B cell (primary cell): Measurements from ENCODE around the gene CD151. TPM values are rescaled to one million over a fixed set of nuclear protein-coding genes. Genes with fewer than 3 reads are reported as not detected.

Experiments
- ATAC-seq: fragments of 200-7000 bp; cut with Tn5 transposase; one replicate; pipeline ENCODE4 v1.10.0; 2021; ENCODE audit warnings: low read depth, mild to moderate bottlenecking, moderate number of reproducible peaks, moderate library complexity
- CTCF ChIA-PET: fragments of 350-600 bp; sonication (Branson Sonifier 250); formaldehyde crosslinking; loops from one replicate; lab custom pipeline; 2021; ENCODE audit warnings: antibody characterized with exemption, inconsistent platforms; lab: Charles Lee
- POLR2A ChIA-PET: fragments of 350-600 bp; sonication (Branson Sonifier 250); formaldehyde crosslinking; loops from one replicate; lab custom pipeline; 2021; ENCODE audit warnings: antibody characterized with exemption; lab: Charles Lee
- DNase-seq: peaks from one replicate; pipeline ENCODE4 v3.0.0; 2013
- H2AFZ ChIP-seq: 2 replicates; pipeline ENCODE4 v1.6.1; 2012; ENCODE audit warnings: mild to moderate bottlenecking, low read depth, low read length; ENCODE audit not compliant: insufficient read depth, poor library complexity, severe bottlenecking
- H3K27ac ChIP-seq, 2 donors: 1 replicate in 1 of 2; 2 replicates in 1 of 2; pipeline ENCODE4 v1.5.1; 2012 to 2013; ENCODE audit warnings: low read length in 2 of 2, mild to moderate bottlenecking in 2 of 2, moderate library complexity in 1 of 2
- H3K27me3 ChIP-seq, 4 experiments: fragments of 200-600 bp in 1 of 4; sonication (generic) in 1 of 4; replicated peaks in 1 of 4; 1 replicate in 2 of 4; 2 replicates in 2 of 4; pipeline versions ENCODE4 v1.6.1 to v1.7.0; 2013 to 2016; ENCODE audit warnings: low read length in 3 of 4, mild to moderate bottlenecking in 2 of 4, mixed read lengths in 1 of 4, moderate library complexity in 1 of 4; ENCODE audit not compliant: insufficient read depth in 4 of 4, control insufficient read depth in 3 of 4; ENCODE audit errors: control extremely low read depth in 1 of 4
- H3K36me3 ChIP-seq, 2 experiments: replicated peaks in 1 of 2; 1 replicate in 1 of 2; 2 replicates in 1 of 2; pipeline versions ENCODE4 v1.6.1 to v1.7.1; 2013; ENCODE audit warnings: low read length in 1 of 2; ENCODE audit not compliant: insufficient read depth in 2 of 2, control insufficient read depth in 1 of 2; ENCODE audit errors: control extremely low read depth in 1 of 2, extremely low read depth in 1 of 2
- H3K4me1 ChIP-seq, 2 donors: fragments of 200-600 bp in 1 of 2; sonication (generic) in 1 of 2; 1 replicate in 1 of 2; 2 replicates in 1 of 2; pipeline versions ENCODE4 v1.5.1 to v1.6.1; 2013 to 2017; ENCODE audit warnings: low read length in 2 of 2; ENCODE audit not compliant: control insufficient read depth in 2 of 2, insufficient read depth in 2 of 2
- H3K4me2 ChIP-seq: replicated peaks from 2 replicates; pipeline ENCODE3; 2012; ENCODE audit warnings: mild to moderate bottlenecking, low read depth, low read length; ENCODE audit not compliant: poor library complexity, severe bottlenecking
- H3K4me3 ChIP-seq, 5 experiments: fragments of 200-600 bp in 1 of 5; sonication (generic) in 1 of 5; 1 replicate in 3 of 5; 2 replicates in 2 of 5; pipeline versions ENCODE4 v1.5.1 to v1.7.0; 2011 to 2016; ENCODE audit warnings: low read length in 4 of 5, mild to moderate bottlenecking in 4 of 5, low read depth in 2 of 5, control low read depth in 1 of 5, moderate library complexity in 1 of 5; ENCODE audit not compliant: insufficient read depth in 1 of 5; ENCODE audit errors: control extremely low read depth in 1 of 5, extremely low read depth in 1 of 5
- H3K79me2 ChIP-seq: fragments of 200-600 bp; sonication (generic); one replicate; pipeline ENCODE4 v1.6.0; 2016; ENCODE audit warnings: low read length; ENCODE audit not compliant: control insufficient read depth, insufficient read depth
- H3K9ac ChIP-seq: fragments of 200-600 bp; sonication (generic); 2 replicates; pipeline ENCODE4 v1.6.1; 2017; ENCODE audit warnings: mild to moderate bottlenecking, low read length, moderate library complexity
- H3K9me3 ChIP-seq, 3 donors: one replicate each; pipeline versions ENCODE4 v1.6.1 to v1.7.1; 2013; ENCODE audit warnings: low read length in 2 of 3; ENCODE audit not compliant: control insufficient read depth in 2 of 3, insufficient read depth in 1 of 3; ENCODE audit errors: control extremely low read depth in 1 of 3
- H4K20me1 ChIP-seq: 2 replicates; pipeline ENCODE4 v1.6.0; 2012; ENCODE audit warnings: mild to moderate bottlenecking, low read length; ENCODE audit not compliant: insufficient read depth, control insufficient read depth, poor library complexity, severe bottlenecking
- H3K27ac Mint-ChIP-seq: one replicate; pipeline ENCODE4 v1.8.0; 2021; ENCODE audit warnings: mixed read lengths
- H3K27me3 Mint-ChIP-seq: one replicate; pipeline ENCODE4 v1.8.0; 2021; ENCODE audit warnings: mixed read lengths
- H3K4me1 Mint-ChIP-seq: one replicate; pipeline ENCODE4 v1.8.0; 2021; ENCODE audit warnings: mixed read lengths
- H3K4me3 Mint-ChIP-seq: one replicate; pipeline ENCODE4 v1.8.0; 2021; ENCODE audit warnings: mixed read lengths
- H3K9me3 Mint-ChIP-seq: one replicate; pipeline ENCODE4 v1.8.0; 2022; ENCODE audit warnings: mixed read lengths; ENCODE audit not compliant: insufficient read depth
- EZH2 ChIP-seq: IDR thresholded peaks from 2 replicates; pipeline ENCODE4 v1.6.1; 2012; ENCODE audit warnings: borderline replicate concordance, low read depth, mild to moderate bottlenecking, moderate library complexity, low read length; ENCODE audit not compliant: insufficient read depth, poor library complexity, severe bottlenecking
- whole genome bisulfite sequencing: methylation state at CpG from one replicate; pipeline ENCODE4 v1.1.5; 2013; ENCODE audit warnings: missing lambda C conversion rate; ENCODE audit not compliant: insufficient coverage; 5-methylcytosine and 5-hydroxymethylcytosine counted together
- intact Hi-C: fragments of 100-400 bp; cut with micrococcal nuclease; formaldehyde crosslinking; loops from one replicate; pipeline ENCODE4 v1.10.0; 2022
- polyA plus RNA-seq: library from polyadenylated mRNA; depleted of rRNA; stranded (reverse); fragments of >200 nt; gene quantifications from 2 replicates; pipeline ENCODE4 v1.2.3, GENCODE V29; 2012
- total RNA-seq, 2 donors: library from RNA; stranded (reverse); fragments of 120-200 nt in 1 of 2; gene quantifications; 1 replicate in 1 of 2; 2 replicates in 1 of 2; pipeline versions ENCODE4 v1.2.3 to v1.2.4, GENCODE V29; 2013 to 2022
- TF ChIP-seq, protein P1 (sequence below): fragments of 200-600 bp; IDR thresholded peaks from one replicate; pipeline ENCODE4 v1.8.0; 2022; ENCODE audit warnings: antibody characterized with exemption, mild to moderate bottlenecking

CD151 gene
- total and polyA plus RNA-seq, 2 donors (not counting 1 experiment from before 2014, with no cell fraction given) = 24.4 to 25.5 TPM

DNA sequence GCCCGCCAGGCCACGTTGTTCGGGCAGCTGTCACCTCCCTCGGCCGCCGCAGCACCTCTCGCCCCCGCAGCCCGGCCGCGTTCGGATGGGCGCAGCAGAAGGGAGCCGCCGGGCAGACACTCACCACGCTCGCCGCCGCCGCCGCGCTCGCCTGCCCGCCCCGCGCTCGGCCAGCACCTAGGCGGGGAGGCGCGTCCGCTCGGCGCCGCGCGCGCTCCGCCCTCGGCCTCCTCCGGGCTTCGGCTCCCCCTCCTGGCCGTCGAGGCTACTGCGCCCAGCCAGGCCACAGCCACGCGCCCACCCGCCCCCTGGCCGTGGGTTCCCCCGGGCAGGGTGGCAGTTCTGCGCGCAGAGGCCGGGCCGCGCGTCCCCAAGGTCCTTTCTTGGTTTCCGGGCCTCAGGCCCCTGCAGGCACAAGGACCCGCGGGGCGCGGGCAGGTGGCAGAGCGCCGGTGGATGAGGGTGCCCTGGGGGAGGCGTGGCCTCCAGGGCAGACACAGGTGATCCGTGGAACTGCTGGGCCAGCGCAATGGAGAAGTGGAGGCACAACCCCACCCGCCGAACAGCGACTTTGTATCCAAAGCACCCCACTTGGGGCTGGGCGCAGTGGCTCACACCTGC, 34.5 kb upstream of the CD151 start, which contains the start of gene SLC25A22:
Gene SLC25A22 (minus strand): TSS at position 189 of the 621 bp plus-strand sequence. CDS start 3,275 bp downstream, outside the sequence.
- Histone ChIP-seq H3K4me1 (peaks cover 17 to 35% of the 10 kb centered on the region in 2 donors), H3K27ac (peak within 1 kb of the TSS; percentile 83 to 93), H3K9me3 (no peaks in the 10 kb centered on the region), H3K9ac (peak within 1 kb of the TSS; percentile 89), H2AFZ (peak within 1 kb of the TSS; percentile 87), H3K36me3 (peaks cover 0 to 9% of the 10 kb centered on the region in 2 experiments), H3K4me2 (peak within 1 kb of the TSS; percentile 99), H4K20me1 (peaks cover 66% of the 10 kb centered on the region), H3K4me3 (peak within 1 kb of the TSS; percentile 19 to 95 (median 93)), H3K27me3 (no peaks in the 10 kb centered on the region), H3K79me2 (peaks cover 72% of the 10 kb centered on the region)
- DNase-seq = peak; percentile 94
- H3K4me3 Mint-ChIP-seq = peak within 1 kb of the TSS; percentile 95
- H3K4me1 Mint-ChIP-seq = peaks cover 20% of the 10 kb centered on the region
- POLR2A ChIA-PET = interaction anchor here (0.7 to 2.8 kb wide), 2 partner anchors 10 to 35 kb away, joined by 3 to 12 read pairs; partner anchors contain the start of genes CD151 and RPLP2
- CTCF ChIA-PET = interaction anchor here (1.3 to 1.4 kb wide), 4 partner anchors 11 to 45 kb away, joined by 3 to 5 read pairs (median 4); partner anchors contain the start of gene RPLP2
- H3K27ac Mint-ChIP-seq = peak within 1 kb of the TSS; percentile 92
- no peaks in the 10 kb centered on the region for H3K9me3 Mint-ChIP-seq
- intact Hi-C loops = loop anchor here (1.0 to 10.0 kb wide), 6 partner anchors 11 to 591 kb away; partner anchors contain the start of genes BET1L, HRAS, LRRC56 and PTDSS2
- ATAC-seq = peak; percentile 78
- H3K27me3 Mint-ChIP-seq = no peaks in the 10 kb centered on the region
- TF ChIP-seq, protein P1, sequence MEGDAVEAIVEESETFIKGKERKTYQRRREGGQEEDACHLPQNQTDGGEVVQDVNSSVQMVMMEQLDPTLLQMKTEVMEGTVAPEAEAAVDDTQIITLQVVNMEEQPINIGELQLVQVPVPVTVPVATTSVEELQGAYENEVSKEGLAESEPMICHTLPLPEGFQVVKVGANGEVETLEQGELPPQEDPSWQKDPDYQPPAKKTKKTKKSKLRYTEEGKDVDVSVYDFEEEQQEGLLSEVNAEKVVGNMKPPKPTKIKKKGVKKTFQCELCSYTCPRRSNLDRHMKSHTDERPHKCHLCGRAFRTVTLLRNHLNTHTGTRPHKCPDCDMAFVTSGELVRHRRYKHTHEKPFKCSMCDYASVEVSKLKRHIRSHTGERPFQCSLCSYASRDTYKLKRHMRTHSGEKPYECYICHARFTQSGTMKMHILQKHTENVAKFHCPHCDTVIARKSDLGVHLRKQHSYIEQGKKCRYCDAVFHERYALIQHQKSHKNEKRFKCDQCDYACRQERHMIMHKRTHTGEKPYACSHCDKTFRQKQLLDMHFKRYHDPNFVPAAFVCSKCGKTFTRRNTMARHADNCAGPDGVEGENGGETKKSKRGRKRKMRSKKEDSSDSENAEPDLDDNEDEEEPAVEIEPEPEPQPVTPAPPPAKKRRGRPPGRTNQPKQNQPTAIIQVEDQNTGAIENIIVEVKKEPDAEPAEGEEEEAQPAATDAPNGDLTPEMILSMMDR = peak; percentile 85
- TF ChIP-seq EZH2 = no peak
- 2% methylated on average over 69 of the region's 69 CpGs for WGBS
